ENCODE data around the gene MAP4K5.
"Not testable (repeated sequence)": the region's sequence is repeated elsewhere in the genome, so short reads cannot be mapped to it uniquely, and the experiment has no call there.

Gene MAP4K5

GRCh38 chr14:50532502-50533240 lies at the start of gene MAP4K5:
Gene MAP4K5, minus strand, starts transcription at chr14:50532569. Its CDS starts 520 bp downstream, at chr14:50532049.
- in situ Hi-C loops (cut with MboI; ENCODE audit: low sequenced_read_pairs), result loop anchor here (25.0 kb wide), 1 partner anchor 220 kb away; the partner anchor contains the start of genes DMAC2L and L2HGDH

- in situ Hi-C loops (cut with MboI; ENCODE audit: low sequenced_read_pairs), result no loop called here
Observed at GRCh38 chr14:50578433-50578832, 46.1 kb upstream of the MAP4K5 start.

GRCh38 chr14:50577982-50578381 lies 45.6 kb upstream of the MAP4K5 start:
- in situ Hi-C loops (cut with MboI; ENCODE audit: low sequenced_read_pairs), result no loop called here

GRCh38 chr14:50575769-50576168 lies 43.4 kb upstream of the MAP4K5 start:
- in situ Hi-C loops (cut with MboI; ENCODE audit: low sequenced_read_pairs), result no loop called here

GRCh38 chr14:50573862-50574261 lies 41.5 kb upstream of the MAP4K5 start:
- in situ Hi-C loops (cut with MboI; ENCODE audit: low sequenced_read_pairs), result no loop called here

GRCh38 chr14:50569714-50570274 lies 37.4 kb upstream of the MAP4K5 start:
- in situ Hi-C loops (cut with MboI; ENCODE audit: low sequenced_read_pairs), result no loop called here

- in situ Hi-C loops (cut with MboI; ENCODE audit: low sequenced_read_pairs), result no loop called here
Observed at GRCh38 chr14:50562841-50563240, 30.5 kb upstream of the MAP4K5 start.

GRCh38 chr14:50560931-50561285 lies 28.5 kb upstream of the MAP4K5 start:
- in situ Hi-C loops (cut with MboI; ENCODE audit: low sequenced_read_pairs), result no loop called here

- in situ Hi-C loops (cut with MboI; ENCODE audit: low sequenced_read_pairs), result no loop called here
Observed at GRCh38 chr14:50559990-50560930, 27.9 kb upstream of the MAP4K5 start, which contains the start of gene ATL1. Gene ATL1, plus strand, starts transcription at chr14:50560145. Its CDS starts 121 bp downstream, at chr14:50560266.

GRCh38 chr14:50552796-50553195 lies 20.4 kb upstream of the MAP4K5 start:
- in situ Hi-C loops (cut with MboI; ENCODE audit: low sequenced_read_pairs), result not testable (repeated sequence)

GRCh38 chr14:50551877-50552276 lies 19.5 kb upstream of the MAP4K5 start:
- in situ Hi-C loops (cut with MboI; ENCODE audit: low sequenced_read_pairs), result no loop called here

- in situ Hi-C loops (cut with MboI; ENCODE audit: low sequenced_read_pairs), result no loop called here
Observed at GRCh38 chr14:50550294-50550693, 17.9 kb upstream of the MAP4K5 start.

- in situ Hi-C loops (cut with MboI; ENCODE audit: low sequenced_read_pairs), result loop anchor here (25.0 kb wide), 1 partner anchor 233 kb away; the partner anchor contains the start of genes DMAC2L and L2HGDH
Observed at GRCh38 chr14:50545618-50546017, 13.2 kb upstream of the MAP4K5 start.

GRCh38 chr14:50544911-50545310 lies 12.5 kb upstream of the MAP4K5 start:
- in situ Hi-C loops (cut with MboI; ENCODE audit: low sequenced_read_pairs), result loop anchor here (25.0 kb wide), 1 partner anchor 233 kb away; the partner anchor contains the start of genes DMAC2L and L2HGDH

- in situ Hi-C loops (cut with MboI; ENCODE audit: low sequenced_read_pairs), result loop anchor here (25.0 kb wide), 1 partner anchor 231 kb away; the partner anchor contains the start of genes DMAC2L and L2HGDH
Observed at GRCh38 chr14:50542941-50543418, 10.6 kb upstream of the MAP4K5 start.

GRCh38 chr14:50541159-50541567 lies 8.8 kb upstream of the MAP4K5 start:
- in situ Hi-C loops (cut with MboI; ENCODE audit: low sequenced_read_pairs), result loop anchor here (25.0 kb wide), 1 partner anchor 229 kb away; the partner anchor contains the start of genes DMAC2L and L2HGDH

GRCh38 chr14:50539051-50539450 lies 6.7 kb upstream of the MAP4K5 start:
- in situ Hi-C loops (cut with MboI; ENCODE audit: low sequenced_read_pairs), result loop anchor here (25.0 kb wide), 1 partner anchor 227 kb away; the partner anchor contains the start of genes DMAC2L and L2HGDH

- in situ Hi-C loops (cut with MboI; ENCODE audit: low sequenced_read_pairs), result loop anchor here (25.0 kb wide), 1 partner anchor 226 kb away; the partner anchor contains the start of genes DMAC2L and L2HGDH
Observed at GRCh38 chr14:50538034-50538433, 5.7 kb upstream of the MAP4K5 start.

- in situ Hi-C loops (cut with MboI; ENCODE audit: low sequenced_read_pairs), result loop anchor here (25.0 kb wide), 1 partner anchor 223 kb away; the partner anchor contains the start of genes DMAC2L and L2HGDH
Observed at GRCh38 chr14:50534997-50535396, 2.6 kb upstream of the MAP4K5 start.

GRCh38 chr14:50534416-50534815 lies 2.0 kb upstream of the MAP4K5 start:
- in situ Hi-C loops (cut with MboI; ENCODE audit: low sequenced_read_pairs), result loop anchor here (25.0 kb wide), 1 partner anchor 222 kb away; the partner anchor contains the start of genes DMAC2L and L2HGDH
